Adrenal gland (tissue), 5 donors: ENCODE data around the gene SLC1A6.

Source experiments
- CTCF ChIP-seq, 6 experiments: fragments of 450-650 bp in 4 of 6; fragments of 200-600 bp in 2 of 6; sonication (generic) in 1 of 6; IDR thresholded peaks; 1 replicate in 5 of 6; 2 replicates in 1 of 6; pipeline versions ENCODE4 v1.5.1 to v1.8.0; 2016 to 2021; ENCODE audit warnings: antibody characterized with exemption in 6 of 6, mild to moderate bottlenecking in 2 of 6, moderate library complexity in 1 of 6
- POLR2A ChIP-seq, 2 donors: fragments of 450-650 bp; IDR thresholded peaks; one replicate each; pipeline ENCODE4 v1.6.1; 2017; ENCODE audit warnings: antibody characterized with exemption in 2 of 2, mild to moderate bottlenecking in 2 of 2, moderate library complexity in 1 of 2
- donor health status: DM: no; HTN: no; CAD: no.

- TF ChIP-seq CTCF (IDR thresholded peaks at IDR 0.05) (no peak), POLR2A (IDR thresholded peaks at IDR 0.05) (no peak)
Measured at GRCh38 chr19:14961956-14962685, 17.5 kb downstream of the SLC1A6 start.
